RCC 7860 (cell line): ENCODE data around the gene MCF2L.

Experiments
- DNase-seq: peaks from one replicate; pipeline ENCODE4 v3.0.0-alpha.2; 2015; ENCODE audit warnings: low spot score
- FAIRE-seq: peaks from 2 replicates; lab custom pipeline; 2012; peaks lifted over from hg19 to GRCh38; lab: Jason Lieb, UNC

MCF2L gene

DNA sequence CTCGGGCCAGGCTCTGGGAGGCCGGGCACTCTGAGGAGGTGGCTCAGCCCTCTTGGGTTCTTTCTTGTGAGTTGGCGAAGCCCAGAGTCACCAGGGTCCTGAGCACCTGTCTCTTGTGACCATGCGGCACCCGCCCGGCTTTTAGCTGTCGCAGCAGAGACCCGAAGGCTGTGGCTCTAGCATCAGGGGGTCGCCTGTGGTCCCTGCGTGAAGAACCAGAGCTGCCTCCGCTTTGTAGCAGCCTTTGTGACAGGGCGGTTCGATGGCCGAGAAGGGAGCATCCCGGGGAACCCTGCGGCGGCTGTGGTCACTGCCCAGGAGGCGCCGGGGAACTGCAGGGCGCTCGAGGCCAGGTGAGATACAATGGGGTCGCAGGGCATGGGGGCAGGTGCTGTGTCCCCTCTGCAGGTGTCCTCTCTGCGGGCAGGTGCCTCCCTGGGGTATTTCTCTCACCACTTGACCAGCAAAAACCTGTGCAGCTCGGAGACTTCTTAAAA, 10.4 kb downstream of the MCF2L start:
- DNase-seq (no peak), FAIRE-seq (no peak)

DNA sequence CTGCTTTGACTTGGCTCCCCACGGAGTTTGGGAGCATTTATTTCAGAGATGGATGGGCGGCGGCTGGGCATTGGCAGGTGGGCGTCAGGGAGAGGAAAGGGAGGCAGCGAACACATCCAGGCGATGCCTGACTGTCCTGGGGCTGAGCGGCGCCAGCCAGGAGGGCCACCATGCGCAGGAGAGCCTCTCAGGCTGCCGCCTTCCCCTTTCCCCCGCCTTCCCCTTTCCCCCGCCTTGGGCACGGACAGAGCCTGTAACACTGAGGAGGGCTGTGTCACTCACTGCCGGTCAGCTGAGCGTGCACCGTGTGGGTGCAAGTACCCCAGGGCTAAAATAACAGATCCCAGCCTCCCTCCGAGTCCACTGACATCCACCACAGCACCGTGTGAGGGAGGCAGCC, 11.4 kb downstream of the MCF2L start:
- DNase-seq (no peak), FAIRE-seq (no peak)

DNA sequence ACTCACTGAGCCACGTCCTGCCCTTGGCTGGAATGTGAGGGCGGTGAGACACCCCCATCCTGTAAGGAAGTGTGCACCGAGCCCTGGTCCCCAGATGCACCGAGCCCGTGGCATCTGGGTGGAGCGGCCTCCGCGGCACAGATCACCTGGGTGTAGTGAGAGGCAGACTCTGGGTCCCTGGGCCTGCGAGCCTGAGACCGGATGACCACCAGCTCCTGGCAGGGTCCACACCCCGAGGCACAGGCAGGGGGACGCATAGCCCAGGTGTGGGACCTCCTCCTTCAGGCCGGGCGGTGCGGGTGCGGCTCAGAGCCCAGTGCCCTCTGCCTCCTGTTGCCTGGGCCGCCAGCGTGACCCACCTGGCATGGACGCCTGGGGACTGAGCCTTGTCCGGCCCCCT, 12.4 kb downstream of the MCF2L start:
- FAIRE-seq (no peak), DNase-seq (no peak)

DNA sequence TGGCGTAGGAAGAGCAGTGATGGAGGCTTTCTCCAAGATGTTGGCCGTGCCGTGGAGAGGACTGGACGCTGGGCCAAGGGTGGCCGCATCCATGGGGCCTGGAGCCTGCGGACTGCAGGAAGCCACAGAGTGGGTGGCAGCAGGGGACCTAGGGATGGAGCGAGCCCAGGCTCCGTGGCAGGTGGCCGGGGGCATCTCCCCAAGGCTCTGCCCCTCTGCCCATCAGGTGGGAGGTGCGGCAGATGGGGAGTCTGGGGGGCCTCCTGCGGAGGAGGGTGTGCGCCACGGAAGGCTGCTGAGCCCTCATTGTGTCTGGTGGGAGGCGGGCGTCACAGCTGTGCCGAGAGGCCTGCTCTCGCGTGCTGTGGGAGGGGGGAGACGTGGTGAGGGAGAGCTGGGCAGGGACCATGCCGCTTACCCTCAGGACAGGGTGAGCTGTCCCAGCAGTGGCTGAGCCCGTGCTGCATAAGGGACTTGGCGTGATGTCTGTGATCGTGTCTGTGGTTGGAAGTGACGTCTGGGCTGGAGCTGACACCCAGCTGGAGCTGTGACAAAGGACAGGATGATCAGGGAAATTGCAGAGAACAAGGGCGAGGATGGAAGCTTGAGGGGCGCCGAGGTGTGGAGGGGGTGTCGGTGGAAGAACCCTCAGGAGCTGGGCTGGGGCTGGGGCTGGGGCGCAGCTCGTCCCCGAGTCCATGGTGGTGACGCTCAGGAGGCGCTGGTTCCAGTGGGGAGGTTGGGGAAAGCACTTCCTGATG, 13.4 kb downstream of the MCF2L start:
- no peak for FAIRE-seq
- no peak for DNase-seq

DNA sequence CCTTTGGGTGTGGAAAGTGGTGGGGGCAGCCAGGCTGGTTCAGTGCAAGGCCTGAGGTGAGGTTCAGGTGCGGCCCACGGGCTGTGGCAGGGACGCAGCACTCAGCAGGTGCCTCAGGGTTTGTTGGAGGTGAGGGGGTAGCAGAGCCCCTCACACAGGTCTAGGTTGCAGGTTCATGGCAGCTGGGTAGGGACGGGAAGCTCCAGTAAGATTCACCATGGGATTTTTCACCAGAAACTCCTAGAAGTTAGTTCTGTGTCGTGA, 14.0 kb downstream of the MCF2L start:
- no peak for DNase-seq
- no peak for FAIRE-seq

DNA sequence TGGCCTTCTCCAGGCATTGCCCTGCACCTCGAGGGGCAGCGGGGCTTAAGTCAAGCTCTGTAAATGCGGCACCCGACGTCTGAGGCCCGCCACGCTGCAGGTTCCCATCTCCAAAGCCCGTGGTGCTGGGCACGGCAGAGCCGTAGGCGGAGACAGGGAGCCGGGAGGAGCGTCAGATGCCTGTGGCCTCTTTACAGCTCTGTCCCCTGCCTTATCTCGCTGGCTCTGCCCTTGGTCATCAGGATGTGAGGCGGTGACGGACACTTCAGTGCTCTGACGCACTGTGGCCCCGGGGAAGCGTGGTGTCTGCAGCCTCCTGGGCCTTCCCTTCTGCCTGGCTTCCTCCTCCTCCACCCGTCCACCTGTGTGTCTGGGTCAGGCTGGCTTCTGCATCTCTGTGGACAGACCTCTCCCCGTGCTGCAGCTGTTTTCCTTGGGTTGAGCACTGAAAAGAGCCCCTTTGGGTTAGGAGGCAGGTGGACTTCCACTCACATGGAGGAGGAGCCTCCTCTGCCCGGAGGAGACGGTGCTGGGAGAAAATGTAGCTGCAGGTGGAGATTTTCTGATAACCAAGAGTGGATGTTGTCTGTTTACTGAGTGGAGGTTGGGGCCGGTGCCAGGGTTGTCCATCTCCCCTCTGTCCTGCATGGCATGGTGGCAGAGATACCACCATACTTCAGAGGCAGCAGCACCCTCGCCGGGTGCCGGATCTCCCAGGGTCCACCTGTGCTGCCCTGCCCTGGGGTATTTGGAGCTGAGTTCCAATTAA, 14.6 kb downstream of the MCF2L start:
- no peak for FAIRE-seq
- no peak for DNase-seq

DNA sequence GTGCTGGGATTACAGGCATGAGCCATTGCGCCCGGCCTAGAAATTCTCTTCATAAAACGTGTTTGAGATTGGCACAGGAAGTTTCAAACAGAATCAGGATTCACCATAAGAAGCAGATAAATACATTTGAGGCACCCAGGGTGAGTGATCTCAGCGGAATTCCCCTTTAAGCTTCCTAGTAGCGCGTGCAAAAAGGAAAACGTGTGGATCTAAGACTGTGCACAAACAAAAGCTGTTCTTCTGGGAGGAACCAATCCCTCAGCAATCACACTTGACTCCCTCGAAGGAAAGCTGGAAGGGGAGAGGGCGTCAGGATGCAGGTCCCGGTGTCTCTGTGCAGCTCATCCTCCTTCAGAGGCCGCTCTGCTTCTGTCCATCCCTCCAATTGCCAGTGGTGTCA, 15.5 kb downstream of the MCF2L start:
- no peak for FAIRE-seq
- no peak for DNase-seq

DNA sequence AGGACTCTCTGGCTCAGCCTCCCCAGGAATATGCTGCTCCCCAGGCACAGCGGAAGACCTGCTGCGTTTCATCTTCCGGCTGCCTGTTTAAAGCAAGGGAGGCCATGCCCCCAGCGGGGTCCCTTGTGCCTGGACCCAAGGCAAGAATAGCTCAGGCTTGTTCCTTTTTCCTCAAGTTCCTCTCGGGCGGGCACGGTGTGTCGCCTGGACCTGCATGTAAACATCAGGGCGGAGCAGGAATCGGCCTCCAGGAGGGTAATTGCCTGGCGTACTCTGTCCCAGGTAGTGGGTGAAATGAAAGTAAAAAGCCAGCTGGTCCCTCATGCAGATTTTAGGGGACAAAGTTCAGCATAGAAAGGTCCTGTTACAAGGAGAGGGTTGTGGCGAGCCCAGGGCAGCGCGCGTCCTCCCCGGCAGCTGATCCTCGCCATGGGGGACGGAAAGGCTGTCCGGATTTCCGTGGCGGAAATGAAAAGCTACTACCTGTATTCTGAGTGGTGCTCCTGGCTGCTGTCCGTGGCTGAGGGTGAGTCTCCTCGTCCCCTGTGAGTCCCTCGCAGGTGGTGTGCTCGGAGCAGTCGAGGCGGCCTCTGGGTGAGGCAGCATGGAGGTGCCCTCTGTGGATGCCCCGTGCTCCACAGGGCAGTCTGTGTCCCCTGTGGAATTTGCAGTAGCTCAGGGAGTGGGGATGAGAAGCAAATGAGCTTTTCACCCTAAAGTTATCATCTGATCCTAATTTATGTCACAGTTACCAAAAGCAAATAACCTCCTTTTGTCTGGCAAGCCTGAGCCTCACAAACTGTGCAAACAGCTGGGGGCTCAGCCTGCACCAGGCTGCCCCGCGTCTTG, 16.2 kb downstream of the MCF2L start:
- FAIRE-seq = no peak
- no peak for DNase-seq

DNA sequence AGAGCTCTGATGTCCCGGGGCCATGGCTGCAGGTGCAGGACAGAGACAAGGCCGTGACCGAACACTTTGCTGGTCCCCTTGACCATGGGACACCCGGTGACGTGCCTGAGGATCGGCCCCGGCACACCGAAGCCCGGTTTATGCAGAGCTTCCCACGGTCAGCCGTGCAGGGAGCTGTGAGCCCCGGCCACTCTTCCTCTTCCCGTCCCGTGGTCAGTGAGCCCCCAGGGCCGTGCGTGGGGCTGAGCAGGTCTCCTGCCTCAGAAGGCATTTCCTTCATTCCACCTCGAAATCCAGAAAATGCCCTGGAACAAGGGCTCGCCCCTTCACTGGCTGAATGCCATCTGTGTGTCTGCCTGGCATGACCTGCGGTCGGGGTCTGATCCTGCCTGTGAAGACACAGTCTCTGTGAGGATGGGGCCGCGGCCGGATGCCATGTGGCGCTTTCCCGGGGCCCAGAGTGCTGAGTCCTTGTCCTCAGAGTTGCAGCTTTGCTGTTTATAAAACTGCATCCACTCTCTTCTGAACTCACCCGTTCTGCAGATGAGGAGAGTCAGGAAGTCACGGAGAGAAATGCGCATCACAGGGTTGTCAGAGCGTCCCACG, 16.9 kb downstream of the MCF2L start:
- FAIRE-seq (no peak), DNase-seq (no peak)

DNA sequence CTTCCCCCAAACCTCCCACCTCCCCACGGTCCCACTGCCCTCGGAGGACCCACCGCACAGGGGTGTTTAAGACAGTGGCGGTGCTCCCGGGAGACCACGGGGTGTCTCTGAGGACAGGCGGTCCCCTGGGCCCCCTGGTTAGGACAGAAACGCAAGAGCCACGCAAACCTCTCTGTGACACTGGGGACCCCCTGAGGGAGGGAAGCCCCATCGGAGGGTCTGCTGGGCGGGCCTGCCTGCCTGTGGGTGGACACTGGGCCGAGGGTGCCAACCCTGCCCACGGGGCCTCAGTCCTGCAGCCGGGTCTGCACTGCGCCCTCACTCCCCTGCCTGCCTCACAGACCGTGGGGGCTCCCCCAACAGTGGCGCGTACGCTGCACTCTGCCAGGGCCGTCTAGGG, 17.5 kb downstream of the MCF2L start:
- FAIRE-seq (no peak), DNase-seq (no peak)

DNA sequence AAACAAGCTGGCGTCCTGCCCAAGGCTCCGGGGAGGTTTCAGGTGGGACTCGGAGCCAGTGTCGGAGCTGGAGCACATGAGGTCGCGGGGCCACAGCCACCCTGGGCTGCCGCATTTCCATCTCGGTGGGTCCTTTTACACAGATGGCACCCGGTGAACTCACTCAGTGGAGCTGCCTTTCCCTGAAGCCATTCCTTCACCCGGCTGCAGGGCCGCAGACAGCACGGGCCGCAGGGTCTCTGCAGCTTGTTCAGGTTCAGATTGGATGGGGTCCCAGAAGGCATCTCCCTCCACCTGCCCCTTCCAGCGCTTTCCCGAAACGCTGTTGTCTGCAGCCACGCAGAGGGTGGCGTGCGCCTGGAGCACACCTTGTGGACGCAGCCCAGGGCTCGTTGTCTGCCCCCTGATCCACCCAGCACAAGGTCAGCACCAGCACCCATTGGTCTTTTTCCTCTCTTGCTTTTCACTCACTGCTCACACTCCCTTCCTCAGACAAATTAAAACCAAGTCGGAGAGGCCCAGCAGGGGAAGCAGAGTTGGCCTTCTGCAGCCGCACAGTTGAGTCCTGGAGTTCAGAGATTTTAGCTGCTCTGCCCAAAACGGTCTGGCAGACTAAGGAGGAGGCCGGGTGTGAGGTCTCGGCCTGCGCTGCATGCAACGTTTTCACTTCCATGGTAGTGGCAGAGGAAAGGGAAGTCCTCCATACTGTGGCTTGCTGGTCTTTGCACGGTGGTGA, 18.1 kb downstream of the MCF2L start:
- FAIRE-seq (no peak), DNase-seq (no peak)

DNA sequence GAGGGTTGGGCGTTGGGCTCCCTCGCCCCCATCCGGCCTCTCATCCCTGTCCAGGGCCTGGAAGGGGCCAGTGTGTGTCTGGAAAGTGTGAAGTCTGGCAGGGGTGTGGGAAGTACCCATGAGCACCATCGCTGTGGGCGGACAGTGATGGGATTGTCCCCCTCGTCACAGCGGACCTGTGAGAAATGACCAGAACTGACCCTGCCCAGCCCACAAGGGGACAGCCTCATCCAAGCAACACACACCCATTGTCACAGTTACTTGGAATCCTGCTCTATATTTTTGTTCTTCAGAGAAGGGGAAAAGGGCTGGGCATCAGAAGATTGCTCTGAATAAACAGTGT, 18.6 kb downstream of the MCF2L start:
- DNase-seq = no peak
- FAIRE-seq = no peak

DNA sequence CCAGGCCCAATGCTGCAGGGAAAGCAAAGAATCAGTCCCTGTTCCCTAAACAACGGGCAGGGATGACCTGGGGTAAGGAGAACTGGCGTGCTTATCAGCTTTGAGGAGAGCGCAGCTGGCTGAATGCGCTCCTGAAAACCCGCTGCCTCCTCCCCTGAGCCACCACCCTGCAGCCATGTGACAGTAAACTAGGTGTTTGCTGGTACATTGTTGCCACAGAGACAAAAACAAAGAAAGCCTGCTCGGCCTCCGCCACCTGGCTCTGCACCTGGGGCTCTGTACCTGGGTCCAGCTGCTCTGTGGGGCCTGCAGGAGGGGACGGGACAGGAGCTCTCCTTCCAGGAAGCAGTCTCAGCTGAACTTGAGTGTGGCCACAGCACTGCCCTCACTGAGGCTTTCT, 21.8 kb downstream of the MCF2L start:
- DNase-seq (no peak), FAIRE-seq (no peak)

DNA sequence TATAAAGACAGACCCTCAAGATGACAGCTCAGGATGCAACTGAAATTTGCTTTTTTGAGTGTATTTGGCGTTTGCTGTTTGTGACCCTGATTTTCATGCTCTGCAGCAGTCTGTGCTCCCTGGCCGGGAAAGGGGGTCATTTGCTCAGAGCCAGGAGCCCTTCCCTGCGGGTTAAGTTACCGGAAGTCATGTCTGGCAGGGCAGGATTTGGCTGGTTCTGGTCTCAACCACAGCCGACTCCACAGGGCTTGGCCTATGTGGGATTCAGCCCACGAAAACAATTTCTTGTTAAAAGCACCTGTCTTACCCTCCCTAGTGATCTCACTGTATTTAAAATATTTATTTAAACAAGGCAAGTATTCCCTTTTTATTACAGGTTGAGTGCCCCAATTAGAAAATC, 22.6 kb downstream of the MCF2L start:
- FAIRE-seq = no peak
- no peak for DNase-seq

DNA sequence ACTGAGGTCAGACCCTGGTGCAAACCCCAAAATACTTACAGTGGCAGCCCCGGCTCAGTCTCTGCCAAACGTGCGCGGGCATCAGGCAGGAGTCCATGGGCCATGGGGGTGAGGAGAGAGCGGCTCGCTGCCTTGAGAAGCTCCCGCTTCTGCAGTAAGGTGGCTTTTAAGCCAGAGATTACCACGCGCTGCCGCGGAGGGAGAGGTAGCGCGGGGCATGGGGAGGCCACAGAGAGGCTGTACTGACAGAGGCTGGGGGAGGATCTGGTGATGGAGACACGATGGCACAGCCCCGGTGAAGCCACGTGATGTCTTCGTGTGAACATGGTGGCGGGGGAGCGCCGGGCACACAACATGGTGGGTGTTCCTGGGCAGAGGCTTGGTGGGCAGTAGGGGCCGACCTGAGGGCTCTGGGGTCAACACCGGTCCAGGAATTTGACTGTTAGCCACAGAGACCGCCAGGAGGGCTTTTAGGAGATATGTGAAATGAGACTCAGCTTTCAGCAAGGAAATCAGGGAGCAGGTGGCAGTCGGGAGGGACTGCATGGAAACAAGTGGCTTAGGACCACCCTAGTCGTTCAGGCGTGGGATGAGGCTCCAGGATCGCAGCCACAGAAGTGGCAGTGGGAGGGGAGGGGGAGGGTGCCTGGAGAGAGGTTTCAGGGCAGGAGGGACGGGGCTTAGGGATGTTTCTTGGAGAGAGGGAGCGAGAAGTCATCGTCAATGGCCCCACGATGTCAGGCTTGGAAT, 24.1 kb downstream of the MCF2L start:
- FAIRE-seq (no peak), DNase-seq (no peak)

DNA sequence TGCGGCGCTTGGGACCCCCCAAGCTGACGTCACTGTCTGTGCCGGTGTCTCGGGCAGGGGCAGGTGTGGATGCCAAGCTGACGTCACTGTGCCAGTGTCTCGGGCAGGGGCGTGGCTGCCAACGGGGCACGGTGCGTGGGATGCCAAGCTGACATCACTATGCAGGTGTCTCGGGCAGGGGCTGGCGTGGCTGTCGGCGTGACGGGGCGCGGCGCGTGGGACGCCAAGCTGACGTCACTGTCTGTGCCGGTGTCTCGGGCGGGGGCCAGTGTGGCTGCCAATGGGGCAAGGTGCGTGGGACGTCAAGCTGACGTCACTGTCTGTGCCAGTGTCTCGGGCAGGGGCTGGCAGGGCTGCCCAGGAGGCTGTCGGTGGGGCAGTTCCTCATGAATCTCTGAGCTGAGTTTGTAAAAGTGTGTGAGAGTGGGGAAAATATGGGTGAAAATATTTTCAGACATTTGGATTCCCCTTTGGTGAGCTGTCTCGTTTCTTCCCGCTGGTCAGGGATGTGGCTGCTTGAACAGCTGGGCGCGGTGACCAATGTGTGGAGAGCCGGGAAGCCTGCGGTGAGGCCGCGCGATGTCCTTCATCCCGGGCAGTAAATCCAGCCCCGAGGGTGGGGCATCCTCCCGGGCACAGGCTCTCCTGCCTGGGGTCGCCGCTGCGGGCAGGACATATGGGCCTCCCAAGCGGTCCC, 25.2 kb downstream of the MCF2L start:
- FAIRE-seq (no peak), DNase-seq (no peak)

DNA sequence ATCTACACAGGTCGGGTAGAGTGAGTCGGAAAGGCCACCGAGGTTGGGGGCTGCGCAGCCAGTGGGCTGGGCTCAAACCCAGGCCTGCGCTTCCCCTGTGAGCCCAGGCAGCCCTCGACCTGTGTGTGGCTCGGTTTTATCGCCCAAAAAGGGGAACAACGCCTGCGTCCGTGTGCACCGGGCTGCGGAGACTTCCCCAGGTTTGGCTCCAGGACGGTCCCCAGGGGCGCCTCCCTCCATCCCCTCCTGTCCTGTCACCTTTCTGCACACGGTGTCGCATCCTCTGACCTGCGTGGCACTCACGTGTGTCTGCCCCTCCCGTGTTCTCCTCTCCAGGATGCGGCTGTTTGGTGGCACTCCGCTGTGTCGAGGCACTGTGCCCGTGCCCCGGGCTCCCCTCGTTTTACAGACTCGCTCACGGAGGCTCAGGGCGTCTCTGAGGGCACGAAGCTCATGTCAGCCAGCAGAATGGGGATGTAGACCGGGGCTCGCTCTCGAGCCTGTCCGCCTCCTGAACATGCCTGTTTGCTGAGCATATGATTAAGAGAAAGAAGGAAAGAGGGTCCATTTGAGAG, 25.9 kb downstream of the MCF2L start:
- no peak for FAIRE-seq
- no peak for DNase-seq

DNA sequence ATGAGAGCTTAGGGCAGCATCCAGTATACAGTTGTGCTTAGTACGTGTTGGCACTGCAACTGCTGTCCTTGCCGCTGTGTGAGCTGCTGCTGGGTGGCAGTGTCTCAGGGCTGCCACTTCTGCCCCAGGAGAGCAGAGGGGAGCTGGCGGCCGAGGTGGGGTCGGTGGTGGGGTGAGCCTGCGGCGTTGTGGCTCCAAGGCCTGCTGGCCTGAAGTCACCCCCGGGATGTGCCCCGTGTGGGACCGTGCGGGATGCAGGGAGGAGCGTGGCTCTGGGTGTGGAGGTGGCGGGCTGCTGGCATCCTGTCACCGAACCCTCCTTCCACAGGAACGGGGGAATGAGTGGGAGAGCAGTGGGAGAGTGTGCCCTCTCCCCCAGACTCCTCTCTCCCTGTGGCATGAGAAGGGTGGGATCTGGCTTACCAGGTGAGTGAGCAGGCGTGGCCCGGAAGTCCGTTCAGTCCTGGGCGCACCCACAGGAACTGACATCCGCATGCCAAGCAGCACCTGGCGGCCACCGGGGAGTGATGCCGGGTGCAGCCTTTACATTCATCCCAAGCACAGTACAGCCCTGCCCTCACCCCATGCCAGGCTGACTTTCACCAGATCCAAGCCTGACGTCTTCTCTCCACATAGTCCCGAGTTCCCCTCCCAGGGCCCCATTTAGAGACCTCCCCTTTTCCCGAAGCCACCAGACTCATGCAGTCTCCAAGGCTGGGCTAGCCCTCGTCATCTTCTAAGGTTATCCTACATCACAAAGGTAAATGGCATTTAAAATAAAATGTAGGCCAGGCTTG, 26.6 kb downstream of the MCF2L start:
- DNase-seq (no peak), FAIRE-seq (no peak)
